Colonic mucosa (tissue), 4 donors: ENCODE data around the gene CLEC18C. TPM values are rescaled to one million over a fixed set of nuclear protein-coding genes. Genes with fewer than 3 reads are reported as not detected.
"Not testable (repeated sequence)": the region's sequence is repeated elsewhere in the genome, so short reads cannot be mapped to it uniquely, and the experiment has no call there.

Experiments
- DNase-seq: peaks from one replicate; pipeline ENCODE4 v3.0.0-alpha.2; 2020
- H3K27ac ChIP-seq: fragments of 200-600 bp; one replicate; pipeline ENCODE4 v1.8.0; 2021
- H3K27me3 ChIP-seq: fragments of 200-600 bp; one replicate; pipeline ENCODE4 v1.8.0; 2021
- H3K36me3 ChIP-seq: fragments of 200-600 bp; one replicate; pipeline ENCODE4 v1.8.0; 2021
- H3K4me1 ChIP-seq: fragments of 200-600 bp; one replicate; pipeline ENCODE4 v1.8.0; 2021; ENCODE audit warnings: mild to moderate bottlenecking
- H3K4me3 ChIP-seq: fragments of 200-600 bp; one replicate; pipeline ENCODE4 v1.8.0; 2021
- H3K9ac ChIP-seq, 2 donors: one replicate each; pipeline ENCODE4 v1.7.0; 2013; ENCODE audit warnings: control low read depth in 2 of 2, low read depth in 2 of 2, low read length in 2 of 2
- H3K9me3 ChIP-seq: fragments of 200-600 bp; one replicate; pipeline ENCODE4 v1.8.0; 2021
- intact Hi-C: fragments of 100-400 bp; cut with DNase I; formaldehyde crosslinking; loops from one replicate; pipeline ENCODE4 v1.14.1; 2022
- total RNA-seq, 2 donors: library from RNA; stranded (reverse); fragmentation: NEBNext Ultra II Directional in 1 of 2; extraction: Animal tissue kit (Norgen Biotek cat#: 25700) in 1 of 2; gene quantifications; one replicate each; pipeline ENCODE4 v1.2.1, GENCODE V29; 2021
- TF ChIP-seq, protein P1 (sequence below): fragments of 200-600 bp; IDR thresholded peaks from one replicate; pipeline ENCODE4 v1.8.0; 2022; ENCODE audit warnings: antibody characterized with exemption, mild to moderate bottlenecking
- donor health status: healthy.
- donor health status: DM: no; HTN: no; CAD: no.
- donor health status: DM: no; HTN: no; CAD: no.

Gene CLEC18C
- total RNA-seq, 2 donors from 2014 or later = 0.10 to 0.35 TPM

DNA sequence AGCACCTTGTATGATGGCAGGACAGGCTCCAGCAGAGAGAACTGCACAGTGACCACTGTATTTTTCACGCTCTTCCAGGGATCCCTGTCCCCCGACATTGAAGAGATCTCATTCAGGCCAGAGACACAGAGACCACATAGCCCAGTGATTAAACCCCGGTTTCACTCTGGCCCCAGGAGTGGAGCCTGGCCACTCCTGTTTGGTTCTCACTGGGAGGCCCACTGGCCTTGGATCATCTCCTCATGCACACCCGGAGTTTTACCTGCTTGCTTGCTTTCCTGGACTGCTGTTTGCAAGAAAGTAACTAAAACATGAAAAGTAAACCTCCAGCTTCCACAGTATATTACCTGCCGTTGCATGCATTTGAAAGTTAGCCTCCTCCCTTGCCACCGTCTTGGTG is 13.2 kb upstream of the CLEC18C start:
- Histone ChIP-seq H3K4me1 (peaks cover 6% of the 10 kb centered on the region), H3K9ac (no peak overlapping the region), H3K4me3 (no peak overlapping the region), H3K27ac (no peak overlapping the region), H3K9me3 (no peaks in the 10 kb centered on the region), H3K27me3 (no peaks in the 10 kb centered on the region), H3K36me3 (peaks cover 25% of the 10 kb centered on the region)
- TF ChIP-seq, protein P1, sequence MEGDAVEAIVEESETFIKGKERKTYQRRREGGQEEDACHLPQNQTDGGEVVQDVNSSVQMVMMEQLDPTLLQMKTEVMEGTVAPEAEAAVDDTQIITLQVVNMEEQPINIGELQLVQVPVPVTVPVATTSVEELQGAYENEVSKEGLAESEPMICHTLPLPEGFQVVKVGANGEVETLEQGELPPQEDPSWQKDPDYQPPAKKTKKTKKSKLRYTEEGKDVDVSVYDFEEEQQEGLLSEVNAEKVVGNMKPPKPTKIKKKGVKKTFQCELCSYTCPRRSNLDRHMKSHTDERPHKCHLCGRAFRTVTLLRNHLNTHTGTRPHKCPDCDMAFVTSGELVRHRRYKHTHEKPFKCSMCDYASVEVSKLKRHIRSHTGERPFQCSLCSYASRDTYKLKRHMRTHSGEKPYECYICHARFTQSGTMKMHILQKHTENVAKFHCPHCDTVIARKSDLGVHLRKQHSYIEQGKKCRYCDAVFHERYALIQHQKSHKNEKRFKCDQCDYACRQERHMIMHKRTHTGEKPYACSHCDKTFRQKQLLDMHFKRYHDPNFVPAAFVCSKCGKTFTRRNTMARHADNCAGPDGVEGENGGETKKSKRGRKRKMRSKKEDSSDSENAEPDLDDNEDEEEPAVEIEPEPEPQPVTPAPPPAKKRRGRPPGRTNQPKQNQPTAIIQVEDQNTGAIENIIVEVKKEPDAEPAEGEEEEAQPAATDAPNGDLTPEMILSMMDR = no peak
- DNase-seq = no peak
- intact Hi-C loops = loop anchor here (10.0 kb wide), 1 partner anchor 94 kb away; the partner anchor contains the start of gene EXOSC6

DNA sequence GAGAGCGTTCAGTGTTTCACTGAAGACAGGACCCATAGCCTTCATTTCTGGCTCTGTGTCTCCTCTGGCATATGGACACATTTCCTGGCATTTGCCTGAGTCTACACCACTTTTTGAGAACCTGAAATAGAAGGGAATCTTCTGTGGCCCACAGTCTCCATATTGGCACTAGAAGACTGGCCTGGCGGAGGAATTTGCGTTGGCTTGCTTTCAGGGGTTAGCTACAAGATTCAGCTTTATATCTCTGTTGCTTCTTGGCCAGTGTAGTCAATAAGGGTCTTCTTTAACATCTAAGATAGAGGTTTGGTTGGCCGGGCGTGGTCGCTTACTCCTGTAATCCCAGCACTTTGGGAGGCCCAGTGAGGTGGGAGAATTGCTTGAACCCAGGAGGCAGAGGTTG is 12.8 kb upstream of the CLEC18C start:
- Histone ChIP-seq H3K36me3 (peaks cover 25% of the 10 kb centered on the region), H3K9ac (no peak overlapping the region), H3K27me3 (no peaks in the 10 kb centered on the region), H3K9me3 (no peaks in the 10 kb centered on the region), H3K4me3 (no peak overlapping the region), H3K27ac (no peak overlapping the region), H3K4me1 (peaks cover 6% of the 10 kb centered on the region)
- intact Hi-C loops = loop anchor here (10.0 kb wide), 1 partner anchor 94 kb away; the partner anchor contains the start of gene EXOSC6
- DNase-seq = no peak
- TF ChIP-seq, protein P1 = no peak

DNA sequence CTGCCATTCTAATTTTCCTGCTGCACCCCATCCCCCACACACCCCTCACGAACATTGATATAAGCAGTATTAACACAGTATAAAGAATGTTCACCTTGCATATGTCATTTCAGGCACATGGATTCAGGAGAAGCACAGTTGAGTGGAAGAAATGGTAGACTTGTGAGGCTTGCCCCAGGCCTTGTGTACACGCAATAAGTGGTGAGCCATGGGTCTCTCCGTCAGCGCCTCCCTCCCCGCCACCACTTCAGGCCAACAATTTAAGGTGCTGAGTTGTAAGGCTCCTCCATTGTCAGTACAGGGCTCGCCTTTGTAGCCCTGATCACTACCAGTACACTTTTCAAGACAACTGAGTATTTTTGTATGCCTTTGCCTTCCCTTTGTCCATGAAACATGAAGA is 12.2 kb upstream of the CLEC18C start:
- peaks cover 24% of the 10 kb centered on the region for H3K36me3 ChIP-seq
- no peak overlapping the region for H3K4me3 ChIP-seq
- intact Hi-C loops = loop anchor here (10.0 kb wide), 1 partner anchor 93 kb away; the partner anchor contains the start of gene EXOSC6
- H3K27ac ChIP-seq = no peak overlapping the region
- no peak overlapping the region for H3K9ac ChIP-seq
- H3K4me1 ChIP-seq = peaks cover 6% of the 10 kb centered on the region
- no peaks in the 10 kb centered on the region for H3K9me3 ChIP-seq
- no peaks in the 10 kb centered on the region for H3K27me3 ChIP-seq
- TF ChIP-seq, protein P1 = no peak
- DNase-seq = no peak

- H3K27ac ChIP-seq = peak overlapping the region; percentile 32
- H3K36me3 ChIP-seq = peaks cover 17% of the 10 kb centered on the region
- intact Hi-C loops = loop anchor here (10.0 kb wide), 1 partner anchor 93 kb away; the partner anchor contains the start of gene EXOSC6
- H3K9me3 ChIP-seq = no peaks in the 10 kb centered on the region
- DNase-seq = no peak
- H3K4me3 ChIP-seq = no peak overlapping the region
- no peak overlapping the region for H3K9ac ChIP-seq
- H3K4me1 ChIP-seq = peaks cover 6% of the 10 kb centered on the region
- H3K27me3 ChIP-seq = no peaks in the 10 kb centered on the region
- TF ChIP-seq, protein P1 = no peak
Observed at GRCh38 chr16:70162041-70162451, 11.5 kb upstream of the CLEC18C start.

DNA sequence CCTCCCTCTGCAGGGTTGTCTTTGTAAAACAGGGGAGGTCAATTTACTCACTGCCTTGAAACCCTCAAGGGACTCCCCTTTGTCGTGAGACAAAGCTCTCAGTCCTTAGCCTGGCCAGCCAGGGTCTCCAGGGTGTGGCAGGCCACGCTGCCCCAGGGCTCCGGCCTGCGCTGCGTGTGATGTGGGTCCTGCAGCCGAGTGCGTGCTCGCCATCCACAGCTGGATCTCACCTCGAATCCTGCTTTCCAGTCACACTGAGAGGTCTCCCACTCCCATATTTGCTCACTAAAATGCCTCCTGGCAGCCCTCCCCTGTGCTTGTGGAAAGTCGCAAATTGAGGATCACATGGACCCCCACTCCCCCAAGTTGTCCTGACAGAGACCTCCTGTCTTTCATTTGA is 10.0 kb upstream of the CLEC18C start:
- Histone ChIP-seq H3K27ac (no peak overlapping the region), H3K9me3 (no peaks in the 10 kb centered on the region), H3K4me1 (peaks cover 6% of the 10 kb centered on the region), H3K27me3 (no peaks in the 10 kb centered on the region), H3K9ac (no peak overlapping the region), H3K36me3 (peaks cover 6% of the 10 kb centered on the region), H3K4me3 (no peak overlapping the region)
- no peak for DNase-seq
- intact Hi-C loops = loop anchor here (10.0 kb wide), 1 partner anchor 91 kb away; the partner anchor contains the start of gene EXOSC6
- TF ChIP-seq, protein P1 = no peak

GRCh38 chr16:70166688-70167087 is 6.9 kb upstream of the CLEC18C start:
- not testable (repeated sequence) for H3K9me3 ChIP-seq

GRCh38 chr16:70173916-70174315 is 329 bp downstream of the CLEC18C start:
- H3K36me3 ChIP-seq, intact Hi-C loops, H3K4me3 ChIP-seq, H3K9ac ChIP-seq, H3K27me3 ChIP-seq, H3K27ac ChIP-seq, H3K4me1 ChIP-seq, DNase-seq, H3K9me3 ChIP-seq: not testable (repeated sequence)

More at GRCh38 chr16:70166688-70167087, 6.9 kb upstream of the CLEC18C start:
- not testable (repeated sequence) for H3K4me1 ChIP-seq, H3K27me3 ChIP-seq, H3K9ac ChIP-seq, H3K36me3 ChIP-seq, H3K27ac ChIP-seq, H3K4me3 ChIP-seq, DNase-seq
- intact Hi-C loops = loop anchor here (10.0 kb wide), 1 partner anchor 88 kb away; the partner anchor contains the start of gene EXOSC6

DNA sequence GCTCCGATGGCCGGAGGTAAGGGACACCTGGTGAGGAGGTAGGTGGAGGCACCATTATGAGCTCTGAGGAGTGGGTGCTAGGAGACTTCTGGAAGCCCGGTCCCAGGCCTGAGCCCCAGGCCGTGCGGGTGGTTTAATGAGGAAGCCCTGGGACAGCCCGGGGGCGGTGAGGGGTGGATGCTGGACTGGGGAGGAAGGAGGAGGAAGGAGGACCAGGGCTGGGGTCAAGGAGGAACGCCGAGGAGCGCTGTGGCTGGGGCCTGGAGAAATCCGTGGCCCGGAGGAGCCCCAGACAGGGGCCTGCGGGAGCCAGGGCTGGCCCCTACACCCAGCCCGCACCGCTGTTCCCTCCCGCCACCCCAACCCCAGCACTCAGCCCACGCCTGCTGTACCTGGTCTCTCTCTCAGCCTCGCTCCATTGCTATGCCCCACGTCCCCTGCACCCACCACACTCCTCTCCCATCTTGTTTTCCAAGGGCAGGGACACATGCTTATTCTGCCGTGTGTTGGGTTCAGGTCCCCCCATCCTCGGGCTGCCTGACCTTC is 873 bp downstream of the CLEC18C start:
- intact Hi-C loops, H3K27me3 ChIP-seq, H3K27ac ChIP-seq, H3K4me1 ChIP-seq, H3K36me3 ChIP-seq, H3K9me3 ChIP-seq, DNase-seq, H3K4me3 ChIP-seq, H3K9ac ChIP-seq: not testable (repeated sequence)
